ENCODE results near the gene SPG7.

Gene SPG7

GRCh38 chr16:89576153-89577054 is 68.2 kb downstream of the SPG7 start:
- ATAC-seq (replicated peaks; ENCODE audit: extremely low read depth, poor library complexity, severe bottlenecking): no peak

DNA sequence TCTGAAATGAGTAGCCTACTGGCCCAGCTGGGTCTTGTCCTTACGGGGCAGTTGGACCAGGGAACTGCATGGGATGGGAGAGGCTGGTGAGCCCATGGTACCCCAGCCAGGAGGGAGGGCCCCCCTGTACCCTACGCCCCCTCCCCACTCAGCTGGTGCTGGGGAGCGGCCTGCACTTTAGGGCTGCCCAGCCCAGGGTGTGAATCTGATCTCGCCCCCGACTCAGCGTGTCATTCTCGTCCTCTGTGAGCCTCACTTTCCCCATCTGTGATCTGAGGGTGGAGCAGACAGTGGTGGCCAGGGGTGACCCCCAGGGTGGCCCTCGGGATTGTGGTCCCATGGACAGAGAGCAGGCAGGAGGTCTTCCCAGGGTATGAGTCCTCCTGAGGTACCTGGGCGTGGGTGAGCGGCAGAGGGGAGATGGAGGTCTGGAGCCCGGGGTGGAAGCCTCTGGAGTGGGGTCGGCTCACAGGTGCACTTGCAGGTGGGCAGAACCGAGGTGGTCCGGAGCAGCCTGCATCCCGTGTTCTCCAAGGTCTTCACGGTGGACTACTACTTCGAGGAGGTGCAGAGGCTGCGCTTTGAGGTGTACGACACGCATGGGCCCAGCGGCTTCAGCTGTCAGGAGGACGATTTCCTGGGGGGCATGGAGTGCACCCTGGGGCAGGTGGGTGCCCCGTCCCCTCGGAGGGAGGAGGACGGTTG is 69.0 kb downstream of the SPG7 start:
- DNase-seq (ENCODE audit: low spot score in 2 of 2) (no peak), ATAC-seq (replicated peaks; ENCODE audit: extremely low read depth, poor library complexity, severe bottlenecking) (no peak)
- H3K4me3 Mint-ChIP-seq: peak overlapping the region; percentile 19
- H3K9me3 Mint-ChIP-seq: no peaks in the 10 kb centered on the region
- H3K27ac Mint-ChIP-seq (ENCODE audit: low read depth): no peak overlapping the region
- peaks cover 7% of the 10 kb centered on the region for H3K36me3 Mint-ChIP-seq (ENCODE audit: insufficient read depth)
- peaks cover under 1% of the 10 kb centered on the region for H3K4me1 Mint-ChIP-seq
- peaks cover 20% of the 10 kb centered on the region for H3K27me3 Mint-ChIP-seq

More at GRCh38 chr16:89576153-89577054, 68.2 kb downstream of the SPG7 start:
- Mint-ChIP-seq H3K4me1 (peaks cover 8% of the 10 kb centered on the region), H3K36me3 (ENCODE audit: insufficient read depth) (peaks cover 7% of the 10 kb centered on the region), H3K4me3 (peak overlapping the region; percentile 19), H3K9me3 (no peaks in the 10 kb centered on the region), H3K27me3 (peaks cover 26% of the 10 kb centered on the region), H3K27ac (ENCODE audit: low read depth) (no peak overlapping the region)
- DNase-seq (ENCODE audit: low spot score in 2 of 2): no peak

DNA sequence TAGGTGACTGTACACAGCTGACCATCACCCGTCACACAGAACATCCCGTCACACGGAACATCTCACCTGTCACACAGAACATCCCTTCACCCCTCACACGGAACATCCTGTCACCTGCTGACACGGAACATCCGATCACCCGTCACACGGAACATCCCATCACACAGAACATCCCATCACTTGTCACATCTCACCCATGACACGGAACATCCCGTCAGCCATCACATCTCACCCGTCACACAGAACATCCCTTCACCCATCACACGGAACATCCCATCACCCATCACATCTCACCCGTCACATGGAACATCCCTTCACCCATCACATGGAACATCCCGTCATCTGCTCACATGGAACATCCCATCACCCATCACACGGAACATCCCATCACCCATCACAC is 71.1 kb downstream of the SPG7 start:
- H3K4me3 Mint-ChIP-seq: no peak overlapping the region
- peaks cover 6% of the 10 kb centered on the region for H3K36me3 Mint-ChIP-seq (ENCODE audit: insufficient read depth)
- H3K27ac Mint-ChIP-seq (ENCODE audit: low read depth): no peak overlapping the region
- H3K4me1 Mint-ChIP-seq: no peaks in the 10 kb centered on the region
- DNase-seq (ENCODE audit: low spot score in 2 of 2) (no peak), ATAC-seq (replicated peaks; ENCODE audit: extremely low read depth, poor library complexity, severe bottlenecking) (no peak)
- H3K9me3 Mint-ChIP-seq: no peaks in the 10 kb centered on the region
- H3K27me3 Mint-ChIP-seq: no peaks in the 10 kb centered on the region

DNA sequence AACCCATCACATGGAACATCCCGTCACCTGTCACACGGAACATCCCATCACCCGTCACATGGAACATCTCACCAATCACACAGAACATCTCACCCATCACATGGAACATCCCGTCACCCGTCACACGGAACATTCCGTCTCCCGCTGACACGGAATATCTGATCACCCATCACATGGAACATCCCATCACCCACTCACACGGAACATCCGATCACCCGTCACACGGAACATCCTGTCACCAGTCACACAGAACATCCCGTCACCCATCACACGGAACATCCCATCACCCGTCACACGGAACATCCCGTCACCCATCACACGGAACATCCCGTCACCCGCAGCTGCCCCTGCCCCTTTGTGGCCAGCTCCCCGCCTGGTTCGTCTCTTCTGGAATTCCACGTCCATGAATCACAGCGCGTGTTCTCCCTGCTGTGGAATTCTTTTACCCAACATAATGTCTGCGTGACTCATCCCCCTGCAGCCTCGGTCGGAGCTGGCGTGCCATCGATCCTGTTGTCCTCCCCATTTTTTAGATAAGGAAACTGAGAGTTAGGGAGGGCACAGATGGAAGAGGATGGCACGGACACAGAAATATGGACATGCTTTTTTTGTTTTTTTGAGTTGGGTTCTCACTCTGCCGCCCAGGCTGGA is 73.0 kb downstream of the SPG7 start:
- Mint-ChIP-seq H3K4me3 (no peak overlapping the region), H3K27me3 (no peaks in the 10 kb centered on the region), H3K9me3 (no peaks in the 10 kb centered on the region), H3K27ac (ENCODE audit: low read depth) (no peak overlapping the region), H3K36me3 (ENCODE audit: insufficient read depth) (peaks cover 8% of the 10 kb centered on the region), H3K4me1 (no peaks in the 10 kb centered on the region)
- no peak for DNase-seq (ENCODE audit: low spot score in 2 of 2)
- ATAC-seq (replicated peaks; ENCODE audit: extremely low read depth, poor library complexity, severe bottlenecking): no peak

DNA sequence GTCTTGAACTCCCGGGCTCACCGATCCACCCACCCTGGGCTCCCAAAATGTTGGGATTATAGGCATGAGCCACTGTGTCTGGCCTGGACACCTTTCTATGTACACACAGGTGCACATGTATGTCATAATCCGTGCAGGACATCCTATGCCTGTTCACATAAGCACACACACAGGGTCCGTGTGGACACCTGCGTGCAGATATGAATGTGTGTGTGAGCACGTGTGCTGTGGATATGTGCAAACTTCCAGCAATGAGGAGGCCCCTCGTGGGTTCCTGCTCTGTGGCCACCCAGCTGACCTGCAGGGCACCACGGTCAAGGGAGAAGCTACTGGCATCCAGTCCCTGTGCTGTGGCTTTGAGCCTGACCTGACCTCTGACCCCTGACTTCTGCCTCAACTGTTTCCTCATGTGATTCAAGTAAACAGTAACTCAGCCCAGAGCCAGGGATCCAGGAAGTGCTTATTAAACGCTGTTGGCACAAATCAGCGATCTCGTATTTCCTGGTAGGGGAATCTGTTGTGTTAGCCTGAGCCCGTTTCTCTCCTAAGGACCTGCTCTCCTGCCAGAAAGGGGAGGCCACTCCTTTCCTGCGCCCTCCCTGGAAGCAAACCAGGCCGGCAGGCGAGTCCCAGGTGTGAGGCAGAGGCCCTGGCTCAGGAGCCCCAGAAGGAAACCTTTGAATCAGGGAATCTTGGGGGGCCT is 73.8 kb downstream of the SPG7 start:
- no peaks in the 10 kb centered on the region for H3K27me3 Mint-ChIP-seq
- H3K27ac Mint-ChIP-seq (ENCODE audit: low read depth): no peak overlapping the region
- H3K36me3 Mint-ChIP-seq (ENCODE audit: insufficient read depth): peaks cover 8% of the 10 kb centered on the region
- no peak overlapping the region for H3K4me3 Mint-ChIP-seq
- H3K4me1 Mint-ChIP-seq: no peaks in the 10 kb centered on the region
- H3K9me3 Mint-ChIP-seq: no peaks in the 10 kb centered on the region
- DNase-seq (ENCODE audit: low spot score in 2 of 2) (no peak), ATAC-seq (replicated peaks; ENCODE audit: extremely low read depth, poor library complexity, severe bottlenecking) (no peak)

DNA sequence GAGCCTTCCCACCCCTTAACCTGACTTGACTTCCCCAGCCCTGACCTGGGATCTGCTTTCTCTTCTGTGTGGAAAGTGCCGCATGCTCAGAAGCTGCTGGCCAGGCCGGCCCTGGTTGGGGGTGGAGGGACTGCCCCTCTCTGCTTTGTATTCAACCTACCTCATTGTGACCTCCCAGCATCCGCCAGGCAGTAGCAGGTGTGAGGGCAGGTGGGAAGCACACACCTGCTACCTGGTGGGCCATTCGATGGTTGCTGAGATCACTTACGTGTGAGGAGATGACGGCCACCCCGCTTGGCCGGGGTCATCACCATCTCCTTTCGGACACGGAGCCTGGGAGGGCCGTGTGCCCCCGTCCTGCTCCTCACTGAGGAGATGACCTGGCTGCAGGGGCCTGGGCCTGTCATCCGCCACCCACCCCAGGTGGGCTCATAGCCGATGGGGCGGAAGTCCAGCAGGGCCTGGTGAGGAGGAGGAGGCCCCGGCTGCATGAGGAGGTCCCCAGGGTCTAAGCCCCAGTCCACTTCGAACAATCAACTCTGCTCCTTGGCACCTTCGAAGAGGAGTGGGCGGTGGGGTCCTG is 74.5 kb downstream of the SPG7 start:
- Mint-ChIP-seq H3K27me3 (no peaks in the 10 kb centered on the region), H3K36me3 (ENCODE audit: insufficient read depth) (peaks cover 8% of the 10 kb centered on the region), H3K4me1 (no peaks in the 10 kb centered on the region), H3K27ac (ENCODE audit: low read depth) (no peak overlapping the region), H3K4me3 (no peak overlapping the region), H3K9me3 (no peaks in the 10 kb centered on the region)
- ATAC-seq (replicated peaks; ENCODE audit: extremely low read depth, poor library complexity, severe bottlenecking): no peak
- no peak for DNase-seq (ENCODE audit: low spot score in 2 of 2)

GRCh38 chr16:89583197-89583894 is 75.1 kb downstream of the SPG7 start:
- H3K4me3 Mint-ChIP-seq: no peak overlapping the region

DNA sequence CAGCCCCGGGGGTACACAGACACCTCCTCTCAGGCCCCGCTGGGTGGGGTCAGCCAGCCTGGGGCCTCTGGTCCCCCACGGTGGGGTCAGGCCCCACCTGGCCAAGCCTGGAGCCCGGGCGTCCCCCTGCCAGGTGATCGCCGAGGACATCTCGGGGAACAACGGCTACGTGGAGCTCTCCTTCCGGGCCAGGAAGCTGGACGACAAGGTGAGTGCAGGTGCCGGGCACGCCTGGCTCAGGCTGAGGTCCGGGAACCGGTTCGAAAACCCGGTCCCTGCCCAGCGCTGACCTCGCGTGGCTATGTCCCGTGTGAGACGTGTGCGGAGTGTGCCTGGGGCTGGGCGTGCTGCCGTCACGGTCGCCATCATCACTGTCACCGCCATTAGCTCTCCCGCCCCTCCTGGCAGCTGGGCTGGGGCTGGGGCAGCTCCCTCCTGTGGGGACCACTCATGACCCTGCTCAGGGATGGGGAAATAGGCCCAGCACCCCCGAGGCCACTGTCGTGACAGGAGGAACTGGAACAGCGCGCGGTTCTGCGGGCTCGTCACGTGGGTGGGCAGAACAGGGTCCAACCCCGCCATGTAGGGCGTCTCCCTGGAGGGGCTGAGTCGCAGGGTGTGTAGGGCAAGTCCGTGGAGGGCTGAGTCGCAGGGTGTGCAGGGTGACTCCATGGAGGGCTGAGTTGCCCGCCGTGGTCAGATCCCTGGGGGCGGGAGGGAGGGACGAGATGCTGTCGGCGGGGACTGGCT is 75.9 kb downstream of the SPG7 start:
- Mint-ChIP-seq H3K9me3 (no peaks in the 10 kb centered on the region), H3K27me3 (no peaks in the 10 kb centered on the region), H3K36me3 (ENCODE audit: insufficient read depth) (peaks cover 4% of the 10 kb centered on the region), H3K4me1 (no peaks in the 10 kb centered on the region), H3K27ac (ENCODE audit: low read depth) (no peak overlapping the region), H3K4me3 (no peak overlapping the region)
- DNase-seq (ENCODE audit: low spot score in 2 of 2): no peak
- no peak for ATAC-seq (replicated peaks; ENCODE audit: extremely low read depth, poor library complexity, severe bottlenecking)

More at GRCh38 chr16:89583197-89583894, 75.1 kb downstream of the SPG7 start:
- Mint-ChIP-seq H3K27ac (ENCODE audit: low read depth) (no peak overlapping the region), H3K9me3 (no peaks in the 10 kb centered on the region), H3K4me1 (no peaks in the 10 kb centered on the region), H3K27me3 (no peaks in the 10 kb centered on the region), H3K36me3 (ENCODE audit: insufficient read depth) (peaks cover 6% of the 10 kb centered on the region)
- DNase-seq (ENCODE audit: low spot score in 2 of 2): no peak
- ATAC-seq (replicated peaks; ENCODE audit: extremely low read depth, poor library complexity, severe bottlenecking): no peak

DNA sequence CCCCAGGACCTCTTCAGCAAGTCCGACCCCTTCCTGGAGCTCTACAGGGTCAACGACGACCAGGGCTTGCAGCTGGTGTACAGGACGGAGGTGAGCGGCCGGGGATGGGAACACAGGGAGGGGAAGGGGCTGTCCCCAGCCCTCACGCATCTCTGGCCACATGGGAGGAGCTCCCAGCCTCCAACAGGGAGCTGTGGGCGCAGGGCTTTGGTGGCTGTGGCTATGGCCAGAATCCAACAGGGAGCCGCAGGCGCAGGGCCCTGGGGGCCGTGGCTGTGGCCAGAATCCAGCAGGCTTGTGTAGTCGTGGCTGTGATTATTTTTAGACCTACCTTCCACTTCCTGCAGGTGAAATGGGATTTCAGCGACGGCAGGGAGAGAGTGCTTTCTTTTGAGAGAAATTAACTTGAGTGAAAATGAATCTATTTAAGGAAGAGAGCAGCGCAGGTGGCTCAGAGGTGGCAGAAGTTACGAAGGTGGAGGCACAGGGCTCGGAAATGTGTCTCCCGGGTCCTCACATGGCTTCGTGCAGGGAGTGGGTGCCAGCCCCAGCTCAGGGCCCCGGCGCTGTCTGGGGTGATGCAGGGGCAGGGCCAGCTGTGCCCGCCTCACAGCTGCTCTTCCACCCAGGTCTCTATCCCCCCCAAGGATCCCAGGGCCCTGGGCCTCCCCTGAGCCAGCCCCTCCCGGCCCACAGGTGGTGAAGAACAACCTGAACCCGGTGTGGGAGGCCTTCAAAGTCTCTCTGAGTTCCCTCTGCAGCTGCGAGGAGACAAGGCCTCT is 76.8 kb downstream of the SPG7 start:
- Mint-ChIP-seq H3K36me3 (ENCODE audit: insufficient read depth) (peaks cover 4% of the 10 kb centered on the region), H3K4me1 (no peaks in the 10 kb centered on the region), H3K9me3 (no peaks in the 10 kb centered on the region), H3K27me3 (no peaks in the 10 kb centered on the region), H3K27ac (ENCODE audit: low read depth) (no peak overlapping the region), H3K4me3 (no peak overlapping the region)
- DNase-seq (ENCODE audit: low spot score in 2 of 2): no peak
- no peak for ATAC-seq (replicated peaks; ENCODE audit: extremely low read depth, poor library complexity, severe bottlenecking)

GRCh38 chr16:89586218-89586617 is 78.0 kb downstream of the SPG7 start:
- Mint-ChIP-seq H3K27ac (ENCODE audit: low read depth) (no peak overlapping the region), H3K27me3 (no peaks in the 10 kb centered on the region), H3K4me1 (no peaks in the 10 kb centered on the region), H3K4me3 (no peak overlapping the region), H3K9me3 (no peaks in the 10 kb centered on the region), H3K36me3 (ENCODE audit: insufficient read depth) (peaks cover 4% of the 10 kb centered on the region)
- ATAC-seq (replicated peaks; ENCODE audit: extremely low read depth, poor library complexity, severe bottlenecking): no peak
- DNase-seq (ENCODE audit: low spot score in 2 of 2): no peak

- Mint-ChIP-seq H3K4me1 (no peaks in the 10 kb centered on the region), H3K9me3 (no peaks in the 10 kb centered on the region), H3K27me3 (no peaks in the 10 kb centered on the region), H3K27ac (ENCODE audit: low read depth) (no peak overlapping the region), H3K36me3 (ENCODE audit: insufficient read depth) (peaks cover 4% of the 10 kb centered on the region), H3K4me3 (no peak overlapping the region)
- DNase-seq (ENCODE audit: low spot score in 2 of 2) (no peak), ATAC-seq (replicated peaks; ENCODE audit: extremely low read depth, poor library complexity, severe bottlenecking) (no peak)
These were observed 78.7 kb downstream of the SPG7 start for GRCh38 chr16:89586853-89587252.
